Left colon (tissue), 2 donors: ENCODE data around the gene IKZF4. TPM values are rescaled to one million over a fixed set of nuclear protein-coding genes. Genes with fewer than 3 reads are reported as not detected.
A peak's percentile ranks its signal among the peaks of the same experiment; 100 is the strongest.
"Not testable (repeated sequence)": the region's sequence is repeated elsewhere in the genome, so short reads cannot be mapped to it uniquely, and the experiment has no call there.

Experiments
- ATAC-seq: fragments of 200-7000 bp; cut with Tn5 transposase; one replicate; pipeline ENCODE4 v1.9.1; 2020; ENCODE audit warnings: mild to moderate bottlenecking, moderate library complexity
- DNase-seq, 2 donors: peaks; one replicate each; pipeline ENCODE4 v3.0.0-alpha.2; 2020
- intact Hi-C, 2 donors: fragments of 100-400 bp; cut with DNase I in 1 of 2; cut with micrococcal nuclease in 1 of 2; formaldehyde crosslinking; loops; one replicate each; pipeline versions ENCODE4 v1.11.2 to v1.14.0; 2022; cut with DNase I, micrococcal nuclease
- total RNA-seq, 2 donors: library from RNA; stranded (reverse); fragmentation: NEBNext Ultra II Directional; extraction: Animal tissue kit (Norgen Biotek cat#: 25700); gene quantifications; one replicate each; pipeline ENCODE4 v1.2.1, GENCODE V29; 2021
- donor health status: DM: no; HTN: no; CAD: no.
- donor health status: DM: yes; HTN: yes; CAD: no.

IKZF4 gene
- total RNA-seq, 2 donors from 2014 or later, result 3.9 to 5.0 TPM

DNA sequence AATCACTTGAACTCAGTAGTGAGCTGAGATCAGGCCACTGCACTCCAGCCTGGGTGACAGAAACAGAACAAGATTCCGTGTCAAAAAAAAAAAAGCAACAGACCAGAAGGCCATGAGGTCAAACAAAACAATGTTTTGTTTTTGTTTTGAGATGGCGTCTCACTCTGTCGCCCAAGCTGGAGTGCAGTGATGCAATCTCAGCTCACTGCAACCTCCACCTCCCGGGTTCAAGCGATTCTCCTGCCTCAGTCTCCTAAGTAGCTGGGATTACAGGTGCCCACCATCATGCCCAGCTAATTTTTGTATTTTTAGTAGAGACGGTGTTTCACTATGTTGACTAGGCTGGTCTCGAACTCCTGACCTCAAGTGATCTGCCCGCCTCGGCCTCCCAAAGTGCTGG, 57.1 kb downstream of the IKZF4 start:
- intact Hi-C loops, ATAC-seq, DNase-seq: not testable (repeated sequence)

DNA sequence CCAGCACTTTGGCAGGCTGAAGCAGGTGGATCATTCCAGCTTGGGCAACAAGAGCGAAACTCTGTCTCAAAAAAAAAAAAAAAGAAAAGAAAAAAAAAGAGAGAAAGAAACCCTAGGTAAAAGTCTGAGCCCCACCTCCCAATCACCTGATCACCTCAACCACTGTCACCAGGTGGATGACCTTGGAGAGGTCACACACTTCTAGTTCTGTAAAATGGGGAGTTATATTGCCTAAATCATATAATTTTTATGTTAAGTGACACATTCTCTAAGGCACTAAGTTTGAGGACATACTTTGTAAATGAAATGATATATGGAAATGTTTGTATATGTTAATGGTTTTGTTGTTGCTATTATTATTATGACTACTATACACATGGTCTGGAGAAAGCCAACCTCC, 57.6 kb downstream of the IKZF4 start:
- DNase-seq (no peak), ATAC-seq (no peak)
- intact Hi-C loops, result no loop called here

DNA sequence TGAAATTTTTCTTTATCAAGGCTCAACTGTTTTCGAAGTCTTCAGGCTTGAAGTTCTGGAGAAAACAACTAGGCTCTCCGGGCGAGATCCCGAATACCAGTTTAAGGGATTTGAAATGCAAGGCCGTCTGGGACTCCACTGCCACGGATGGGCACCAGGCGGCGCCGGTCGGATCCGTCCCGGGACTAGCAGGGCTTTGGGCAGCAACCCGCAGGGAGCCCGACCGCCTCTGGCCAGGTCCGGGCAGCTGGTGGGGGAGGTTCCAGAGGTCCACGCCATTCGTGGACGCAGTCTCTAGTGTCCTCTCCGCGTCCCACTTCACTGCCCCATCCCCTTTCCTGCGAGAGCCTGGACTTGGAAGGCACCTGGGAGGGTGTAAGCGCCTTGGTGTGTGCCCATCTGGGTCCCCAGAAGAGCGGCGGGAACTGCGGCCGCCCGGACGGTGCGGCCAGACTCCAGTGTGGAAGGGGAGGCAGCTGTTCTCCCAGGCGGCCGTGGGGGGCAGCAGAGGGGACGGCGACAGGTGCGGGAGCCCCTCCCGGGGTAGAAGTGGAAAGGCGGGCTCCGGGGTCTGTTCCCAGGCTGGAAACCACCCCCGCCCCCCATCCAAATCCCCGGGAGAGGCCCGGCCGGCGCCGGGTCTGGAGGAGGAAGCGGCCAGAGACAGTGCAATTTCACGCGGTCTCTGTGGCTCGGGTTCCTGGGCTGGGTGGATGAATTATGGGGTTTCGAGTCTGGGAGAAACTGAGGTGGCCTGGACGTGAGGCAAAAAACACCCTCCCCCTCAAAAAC, 58.3 kb downstream of the IKZF4 start:
- peak; percentile 53 for ATAC-seq

DNA sequence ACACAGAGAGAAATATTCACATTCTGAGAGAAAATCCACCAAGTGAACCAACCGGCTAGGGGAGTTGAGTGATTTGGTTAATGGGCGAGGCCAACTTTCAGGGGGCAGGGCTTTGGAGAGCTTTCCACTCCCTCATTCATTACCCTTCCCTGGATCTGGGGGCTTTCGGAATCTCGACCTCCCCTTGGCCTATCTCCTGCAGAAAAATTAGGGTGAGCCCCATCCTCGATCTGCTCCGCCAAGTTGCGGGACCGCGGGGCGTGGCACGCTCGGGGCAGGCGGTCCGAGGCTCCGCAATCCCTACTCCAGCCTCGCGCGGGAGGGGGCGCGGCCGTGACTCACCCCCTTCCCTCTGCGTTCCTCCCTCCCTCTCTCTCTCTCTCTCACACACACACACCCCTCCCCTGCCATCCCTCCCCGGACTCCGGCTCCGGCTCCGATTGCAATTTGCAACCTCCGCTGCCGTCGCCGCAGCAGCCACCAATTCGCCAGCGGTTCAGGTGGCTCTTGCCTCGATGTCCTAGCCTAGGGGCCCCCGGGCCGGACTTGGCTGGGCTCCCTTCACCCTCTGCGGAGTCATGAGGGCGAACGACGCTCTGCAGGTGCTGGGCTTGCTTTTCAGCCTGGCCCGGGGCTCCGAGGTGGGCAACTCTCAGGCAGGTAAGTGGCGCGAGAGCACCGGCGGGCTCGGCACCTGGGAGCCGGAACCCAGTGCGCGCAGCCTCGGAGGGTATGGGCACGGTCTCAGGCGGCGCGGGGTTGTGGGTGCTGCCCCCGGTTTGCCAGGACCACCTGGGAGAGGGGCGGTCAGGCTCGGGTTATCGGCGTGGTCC, 59.1 kb downstream of the IKZF4 start, which contains the start of gene ERBB3:
ERBB3 (plus strand) TSS at position 443 of the 833 bp plus-strand sequence; CDS start at position 579, 136 bp downstream.
- intact Hi-C loops, result no loop called here
- peak; percentile 86 to 87 for DNase-seq
- ATAC-seq, result peak; percentile 73

More for the DNA sequence above, 58.3 kb downstream of the IKZF4 start:
- intact Hi-C loops, result no loop called here
- DNase-seq, result peak; percentile 86 to 94

DNA sequence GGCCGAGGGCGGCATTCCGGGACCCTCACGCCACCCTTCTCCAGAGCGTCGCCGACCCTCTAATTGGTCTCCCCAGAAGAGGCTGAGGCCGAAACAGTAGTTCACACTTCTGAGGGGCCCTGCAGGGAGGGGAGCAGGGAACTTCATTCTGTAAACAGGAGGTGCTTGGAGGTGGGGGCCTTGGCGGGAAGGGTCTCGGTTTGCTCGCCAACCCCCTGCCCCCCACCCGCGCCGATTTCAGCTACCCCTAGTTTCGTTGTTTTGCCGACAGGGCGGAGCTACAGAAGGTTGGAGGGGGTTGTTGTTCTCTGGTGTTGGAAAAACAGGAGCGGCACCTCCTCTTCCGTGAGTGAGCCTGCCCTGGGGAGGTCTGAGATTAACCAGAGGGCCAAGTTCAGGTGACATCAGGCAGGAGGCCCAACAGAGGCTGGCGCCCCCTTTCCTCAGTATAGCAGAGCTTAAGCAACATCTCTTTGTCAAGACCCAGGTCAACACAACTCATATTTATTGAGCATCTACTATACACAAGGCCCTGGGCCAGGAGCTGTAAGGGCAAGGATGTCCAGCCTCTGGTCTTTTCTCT, 59.8 kb downstream of the IKZF4 start:
- intact Hi-C loops, result no loop called here
- DNase-seq (peak; percentile 76 to 83), ATAC-seq (peak; percentile 62)

DNA sequence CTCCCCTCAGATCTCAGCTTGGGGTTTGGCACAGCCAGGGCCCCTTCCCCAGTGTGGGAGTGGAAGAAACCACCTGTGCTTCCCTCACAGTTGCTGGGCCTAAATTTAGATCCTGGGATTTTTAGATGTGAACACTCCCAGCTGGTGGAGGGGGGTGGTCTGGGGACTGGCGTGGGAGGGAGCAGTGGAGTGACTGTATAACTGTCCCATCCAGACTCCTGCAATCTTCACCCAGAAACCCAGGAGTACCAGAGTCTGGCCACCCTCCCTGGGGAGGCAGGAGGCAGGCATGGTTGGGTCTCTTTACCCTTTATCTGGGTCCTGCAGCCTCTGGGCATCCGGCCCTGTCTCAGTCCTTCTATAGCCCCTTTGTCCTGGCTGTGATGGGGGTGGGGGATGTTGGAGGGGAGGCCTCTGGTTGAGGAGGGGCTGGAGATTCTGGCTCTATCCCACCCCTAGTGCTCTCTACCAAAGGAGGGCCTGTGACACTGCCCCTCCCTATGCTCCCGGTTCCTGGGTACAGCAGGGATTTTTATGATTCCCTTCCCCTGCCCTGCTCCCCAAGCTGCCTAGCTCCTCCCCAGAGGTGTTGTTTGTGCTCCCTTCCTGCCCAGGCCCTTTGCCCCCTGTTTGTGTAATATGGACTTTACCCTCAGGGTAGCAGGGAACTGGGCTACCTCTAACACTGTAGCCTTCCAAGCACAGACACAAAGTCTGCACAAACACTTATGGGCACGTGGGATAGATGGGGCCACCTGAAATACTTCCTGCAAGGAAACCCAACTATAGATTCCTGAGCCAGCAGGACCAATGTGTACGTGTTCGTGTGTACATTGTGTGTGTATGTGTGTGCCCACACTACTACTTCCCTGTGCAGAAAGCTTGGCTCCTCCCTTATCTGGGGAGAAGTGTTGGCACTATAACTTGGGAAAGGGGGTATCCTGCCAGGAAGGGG, 60.8 kb downstream of the IKZF4 start:
- intact Hi-C loops, result no loop called here

DNA sequence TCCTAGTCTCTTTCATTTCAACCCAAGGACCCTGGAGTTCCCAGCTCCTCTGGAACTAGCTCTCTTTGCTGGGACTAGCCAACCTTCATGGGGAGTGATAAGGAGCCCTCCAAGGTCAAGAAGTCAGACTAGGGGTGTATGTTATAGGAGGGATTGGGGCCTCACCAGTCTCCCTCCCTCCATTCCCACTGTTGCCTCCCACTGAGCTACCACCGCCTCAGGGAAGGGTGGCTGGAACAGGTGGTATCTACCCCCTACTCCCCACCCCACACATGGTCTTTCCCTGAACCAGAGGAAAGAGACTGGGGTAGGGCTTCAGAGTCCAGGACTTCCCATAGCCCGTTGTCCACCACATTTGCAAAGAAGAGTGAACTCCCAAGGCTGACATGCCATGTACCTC, 61.5 kb downstream of the IKZF4 start:
- intact Hi-C loops, result no loop called here
- ATAC-seq (no peak), DNase-seq (no peak)

More for the DNA sequence above, 60.8 kb downstream of the IKZF4 start:
- ATAC-seq (peak; percentile 62), DNase-seq (peak; percentile 74 to 90)

DNA sequence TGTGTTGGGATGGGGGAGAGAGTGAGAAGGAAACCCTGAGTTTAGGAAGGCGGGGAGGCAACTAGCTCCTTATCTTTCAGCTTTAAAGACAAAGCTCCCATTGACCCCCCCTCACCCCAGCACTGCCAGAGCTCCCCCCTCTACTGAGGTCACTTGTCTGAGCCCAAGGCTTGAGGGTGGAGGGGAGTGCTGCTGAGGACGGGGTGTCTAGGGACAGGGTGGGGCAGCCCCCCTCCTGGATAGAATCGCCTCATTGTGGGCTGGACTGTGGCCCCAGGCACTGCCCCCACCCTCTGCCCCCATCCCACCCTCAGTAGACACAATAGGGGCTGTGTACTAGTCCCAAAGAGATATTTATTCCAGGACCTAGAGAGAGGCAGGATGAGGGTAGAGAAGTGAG, 62.1 kb downstream of the IKZF4 start:
- intact Hi-C loops, result no loop called here
- ATAC-seq, result no peak
- DNase-seq, result no peak

DNA sequence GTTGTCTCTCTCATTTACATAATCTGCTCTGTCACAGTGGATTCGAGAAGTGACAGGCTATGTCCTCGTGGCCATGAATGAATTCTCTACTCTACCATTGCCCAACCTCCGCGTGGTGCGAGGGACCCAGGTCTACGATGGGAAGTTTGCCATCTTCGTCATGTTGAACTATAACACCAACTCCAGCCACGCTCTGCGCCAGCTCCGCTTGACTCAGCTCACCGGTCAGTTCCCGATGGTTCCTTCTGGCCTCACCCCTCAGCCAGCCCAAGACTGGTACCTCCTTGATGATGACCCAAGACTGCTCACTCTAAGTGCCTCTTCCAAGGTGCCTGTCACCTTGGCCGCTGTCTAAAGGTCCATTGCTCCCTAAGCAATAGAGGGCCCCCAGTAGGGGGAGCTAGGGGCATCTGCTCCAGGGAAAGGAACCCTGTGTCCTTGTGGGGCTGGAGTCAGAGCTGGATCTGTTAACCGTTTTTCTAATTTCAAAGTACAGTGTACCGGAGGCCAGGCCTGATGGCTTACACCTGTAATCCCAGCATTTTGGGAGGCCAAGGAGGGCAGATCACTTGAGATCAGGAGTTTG, 64.2 kb downstream of the IKZF4 start:
- intact Hi-C loops, result no loop called here
- DNase-seq (peak; percentile 45 to 47), ATAC-seq (no peak)

DNA sequence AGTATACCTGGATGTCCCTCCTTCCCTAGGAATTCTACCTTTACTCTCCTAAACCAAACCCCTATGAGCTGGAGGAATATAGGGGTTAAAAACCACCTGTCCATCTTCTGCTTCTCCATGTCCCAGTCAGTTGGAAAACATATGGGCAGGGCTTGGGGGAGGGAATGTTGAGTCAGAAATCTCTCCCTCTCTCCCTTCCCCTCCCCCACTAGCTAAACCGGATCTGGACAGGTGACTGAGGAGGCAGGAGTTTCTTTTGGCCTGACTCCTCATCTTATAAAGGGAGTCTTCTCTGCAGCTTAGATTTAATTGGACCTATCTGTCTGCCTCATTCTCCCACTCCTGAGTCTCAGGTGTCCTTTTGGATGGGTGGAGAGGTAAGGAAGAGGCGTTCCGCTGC, 65.3 kb downstream of the IKZF4 start:
- intact Hi-C loops, result no loop called here
- DNase-seq (peak; percentile 50 to 59), ATAC-seq (peak; percentile 12)

DNA sequence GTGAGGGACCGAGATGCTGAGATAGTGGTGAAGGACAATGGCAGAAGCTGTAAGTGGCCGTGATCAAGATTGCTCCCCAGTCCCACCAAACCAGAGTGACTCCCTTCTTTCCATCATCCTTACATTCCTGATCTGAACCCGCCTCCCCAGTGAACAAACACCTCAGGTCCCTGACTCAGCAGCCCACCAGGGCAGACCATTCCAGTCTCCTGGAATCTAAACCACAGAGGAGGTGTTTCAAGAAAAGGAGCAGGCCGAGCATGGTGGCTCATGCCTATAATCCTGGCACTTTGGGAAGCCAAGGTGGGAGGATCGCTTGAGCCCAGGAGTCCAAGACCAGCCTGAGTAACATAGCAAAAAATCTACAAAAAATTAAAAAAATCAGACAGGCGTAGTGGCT, 65.8 kb downstream of the IKZF4 start:
- no peak for DNase-seq
- intact Hi-C loops, result no loop called here
- no peak for ATAC-seq

DNA sequence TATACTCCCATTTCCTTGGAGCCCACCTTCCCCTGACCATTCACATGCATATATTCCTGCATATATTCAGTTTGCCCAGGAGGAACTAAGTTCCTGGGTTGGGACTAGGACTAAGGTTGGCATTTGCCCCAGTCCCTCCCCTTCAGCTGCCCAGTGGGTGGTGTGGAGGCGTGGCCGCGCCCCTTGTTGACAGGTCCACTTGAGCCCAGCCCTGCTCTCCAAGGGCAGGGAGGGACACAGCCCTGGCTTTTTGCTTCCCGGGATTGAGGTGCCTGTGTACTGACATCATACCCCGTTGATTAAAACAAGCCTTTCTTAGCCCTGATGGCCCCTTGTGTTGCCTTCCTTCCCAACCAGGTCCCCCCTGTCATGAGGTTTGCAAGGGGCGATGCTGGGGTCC, 66.4 kb downstream of the IKZF4 start:
- intact Hi-C loops, result no loop called here
- peak; percentile 92 for ATAC-seq
- DNase-seq, result peak; percentile 91 to 94

Other genes starting within 250 kb of the IKZF4 start
- 10 to 100 TPM; 42.7 to 43.7 TPM for gene SARNP, start 203.3 kb upstream of the IKZF4 start, total RNA-seq
- 10 to 100 TPM; 64.5 to 82.9 TPM for gene ORMDL2, start 203.0 kb upstream of the IKZF4 start, total RNA-seq
- gene DNAJC14, start 191.5 kb upstream of the IKZF4 start, total RNA-seq, result 10 to 100 TPM; 27.8 to 32.5 TPM
- 1 to 10 TPM; 2.8 to 6.4 TPM for gene MMP19, start 178.1 kb upstream of the IKZF4 start, total RNA-seq
- gene PYM1, start 93.1 kb upstream of the IKZF4 start, total RNA-seq, result 10 to 100 TPM; 41.7 to 45.0 TPM
- gene DGKA, start 89.9 kb upstream of the IKZF4 start, total RNA-seq, result 100 to 1,000 TPM; 108 to 114 TPM
- 1 to 10 TPM; 2.0 to 5.0 TPM for gene PMEL, start 55.0 kb upstream of the IKZF4 start, total RNA-seq
- gene CDK2, start 54.2 kb upstream of the IKZF4 start, total RNA-seq, result 10 to 100 TPM; 10.4 to 19.7 TPM
- 100 to 1,000 TPM; 149 to 169 TPM for gene RAB5B, start 47.0 kb upstream of the IKZF4 start, total RNA-seq
- 10 to 100 TPM; 24.1 to 24.4 TPM for gene SUOX, start 23.8 kb upstream of the IKZF4 start, total RNA-seq
- gene RPS26, start 20.9 kb downstream of the IKZF4 start, total RNA-seq, result 10 to 100 TPM; 54.5 to 73.9 TPM
- 100 to 1,000 TPM; 188 to 261 TPM for gene ERBB3, start 59.1 kb downstream of the IKZF4 start, total RNA-seq
- 10 to 100 TPM; 59.6 to 80.9 TPM for gene PA2G4, start 83.5 kb downstream of the IKZF4 start, total RNA-seq
- 1,000 to 10,000 TPM; 2,955 to 2,956 TPM for gene RPL41, start 95.6 kb downstream of the IKZF4 start, total RNA-seq
- gene ZC3H10, start 97.2 kb downstream of the IKZF4 start, total RNA-seq, result 1 to 10 TPM; 3.5 to 4.1 TPM
- gene ESYT1, start 107.2 kb downstream of the IKZF4 start, total RNA-seq, result 10 to 100 TPM; 44.4 to 48.6 TPM
- 10 to 100 TPM; 17.1 to 21.9 TPM for gene MYL6B, start 131.5 kb downstream of the IKZF4 start, total RNA-seq
- gene MYL6, start 137.3 kb downstream of the IKZF4 start, total RNA-seq, result 1,000 to 10,000 TPM; 1,832 to 2,224 TPM
- gene SMARCC2, start 168.4 kb downstream of the IKZF4 start, total RNA-seq, result 10 to 100 TPM; 81.7 to 85.6 TPM
- gene RNF41, start 200.9 kb downstream of the IKZF4 start, total RNA-seq, result 10 to 100 TPM; 31.5 to 35.1 TPM
- 10 to 100 TPM; 23.2 to 29.5 TPM for gene NABP2, start 203.3 kb downstream of the IKZF4 start, total RNA-seq
- 100 to 1,000 TPM; 152 to 244 TPM for gene SLC39A5, start 209.0 kb downstream of the IKZF4 start, total RNA-seq
- 10 to 100 TPM; 47.4 to 54.8 TPM for gene ANKRD52, start 237.3 kb downstream of the IKZF4 start, total RNA-seq
- 1 to 10 TPM; 4.1 to 5.3 TPM for gene COQ10A, start 245.9 kb downstream of the IKZF4 start, total RNA-seq